H1 (cell line): Measurements from ENCODE around the gene VOPP1. TPM values are rescaled to one million over a fixed set of nuclear protein-coding genes. Genes with fewer than 3 reads are reported as not detected.

Experiments used
- CTCF ChIA-PET: fragments of 300-600 bp; sonication (Branson Sonifier 250); formaldehyde crosslinking; loops from one replicate; lab custom pipeline; 2021; ENCODE audit not compliant: partially characterized antibody; lab: Charles Lee
- POLR2A ChIA-PET: fragments of 300-600 bp; sonication (Branson Sonifier 250); formaldehyde crosslinking; loops from one replicate; lab custom pipeline; 2021; ENCODE audit warnings: inconsistent platforms; ENCODE audit not compliant: partially characterized antibody; lab: Charles Lee
- DNase-seq, 2 experiments: peaks; one replicate each; pipeline versions ENCODE4 v3.0.0 to v3.0.0-alpha.2; 2010 to 2022; ENCODE audit warnings: low spot score in 2 of 2, low read depth in 1 of 2, mixed read lengths in 1 of 2
- FAIRE-seq: peaks from 2 replicates; lab custom pipeline; 2011; peaks lifted over from hg19 to GRCh38; lab: Jason Lieb, UNC
- H2AFZ ChIP-seq: 2 replicates; pipeline ENCODE4 v1.8.1; 2012; ENCODE audit warnings: low read length, inconsistent platforms
- H2AK5ac ChIP-seq: 2 replicates; pipeline ENCODE4 v1.6.1; 2013; ENCODE audit warnings: low read depth, low read length
- H2BK120ac ChIP-seq: replicated peaks from 2 replicates; pipeline ENCODE3; 2013; ENCODE audit warnings: low read depth, low read length, inconsistent platforms
- H2BK12ac ChIP-seq: 2 replicates; pipeline ENCODE4 v1.6.1; 2013; ENCODE audit warnings: low read depth, low read length
- H2BK15ac ChIP-seq: 2 replicates; pipeline ENCODE4 v1.6.1; 2013; ENCODE audit warnings: low read length
- H2BK20ac ChIP-seq: 2 replicates; pipeline ENCODE4 v1.6.1; 2013; ENCODE audit warnings: low read length
- H2BK5ac ChIP-seq: 2 replicates; pipeline ENCODE4 v1.6.1; 2013; ENCODE audit warnings: low read depth, low read length
- H3K14ac ChIP-seq: 2 replicates; pipeline ENCODE4 v1.6.1; 2013; ENCODE audit warnings: inconsistent platforms; ENCODE audit not compliant: insufficient read length
- H3K18ac ChIP-seq: 2 replicates; pipeline ENCODE4 v1.6.1; 2013; ENCODE audit warnings: low read length; ENCODE audit errors: extremely low read depth
- H3K23ac ChIP-seq: 2 replicates; pipeline ENCODE4 v1.6.1; 2013; ENCODE audit warnings: inconsistent platforms; ENCODE audit not compliant: insufficient read length
- H3K23me2 ChIP-seq: 2 replicates; pipeline ENCODE4 v1.6.1; 2013; ENCODE audit warnings: low read depth, low read length
- H3K27ac ChIP-seq: 2 replicates; pipeline ENCODE4 v1.6.1; 2011; ENCODE audit warnings: low read depth, low read length, inconsistent platforms
- H3K27me3 ChIP-seq, 4 experiments: replicated peaks in 1 of 4; 1 replicate in 1 of 4; 2 replicates in 3 of 4; pipeline versions ENCODE4 v1.6.1 to v1.8.1; 2011 to 2013; ENCODE audit warnings: low read length in 3 of 4, mild to moderate bottlenecking in 3 of 4, inconsistent platforms in 2 of 4, mixed read lengths in 2 of 4, moderate library complexity in 1 of 4; ENCODE audit not compliant: control insufficient read depth in 3 of 4, insufficient read depth in 3 of 4; ENCODE audit errors: extremely low read depth in 1 of 4
- H3K36me3 ChIP-seq, 4 experiments: 2 replicates each; pipeline versions ENCODE4 v1.6.1 to v1.8.1; 2011 to 2013; ENCODE audit warnings: mild to moderate bottlenecking in 4 of 4, low read length in 3 of 4, moderate library complexity in 2 of 4, control low read depth in 1 of 4, inconsistent platforms in 1 of 4; ENCODE audit not compliant: insufficient read depth in 4 of 4, control insufficient read depth in 2 of 4
- H3K4ac ChIP-seq: replicated peaks from 2 replicates; pipeline ENCODE3; 2013; ENCODE audit warnings: low read length, low read depth, mixed read lengths, inconsistent platforms; ENCODE audit not compliant: insufficient read length
- H3K4me1 ChIP-seq, 4 experiments: replicated peaks in 1 of 4; 1 replicate in 1 of 4; 2 replicates in 3 of 4; pipeline versions ENCODE4 v1.6.1 to v1.8.1; 2011 to 2013; ENCODE audit warnings: low read length in 3 of 4, inconsistent platforms in 2 of 4, mixed read lengths in 1 of 4; ENCODE audit not compliant: insufficient read depth in 4 of 4, control insufficient read depth in 3 of 4
- H3K4me2 ChIP-seq, 2 experiments: 2 replicates each; pipeline versions ENCODE4 v1.6.1 to v1.8.1; 2011 to 2013; ENCODE audit warnings: low read depth in 2 of 2, low read length in 2 of 2, control low read depth in 1 of 2, inconsistent platforms in 1 of 2, mild to moderate bottlenecking in 1 of 2; ENCODE audit not compliant: insufficient read depth in 1 of 2
- H3K4me3 ChIP-seq, 4 experiments: fragments of 200-600, 300-600 bp in 1 of 4; sonication (generic), shearing (Covaris generic), sonication (Bioruptor Twin) in 1 of 4; 2 replicates each; pipeline versions ENCODE4 v1.5.1 to v1.8.1; 2011 to 2016; ENCODE audit warnings: low read length in 4 of 4, low read depth in 3 of 4, control low read depth in 2 of 4, inconsistent platforms in 2 of 4, mild to moderate bottlenecking in 2 of 4, mixed read lengths in 1 of 4, moderate library complexity in 1 of 4; ENCODE audit not compliant: insufficient read depth in 2 of 4; ENCODE audit errors: extremely low read depth in 1 of 4
- H3K56ac ChIP-seq: replicated peaks from 2 replicates; pipeline ENCODE3; 2013; ENCODE audit warnings: low read depth, mild to moderate bottlenecking, mixed read lengths, low read length, inconsistent platforms; ENCODE audit not compliant: insufficient read length
- H3K79me1 ChIP-seq: 2 replicates; pipeline ENCODE4 v1.6.1; 2013; ENCODE audit warnings: low read depth, low read length, control low read depth
- H3K79me2 ChIP-seq, 2 experiments: 2 replicates each; pipeline versions ENCODE4 v1.6.1 to v1.8.1; 2012 to 2013; ENCODE audit warnings: low read length in 2 of 2, mild to moderate bottlenecking in 2 of 2, inconsistent platforms in 1 of 2; ENCODE audit not compliant: insufficient read depth in 2 of 2, control insufficient read depth in 1 of 2
- H3K9ac ChIP-seq, 4 experiments: replicated peaks in 1 of 4; 1 replicate in 1 of 4; 2 replicates in 3 of 4; pipeline versions ENCODE4 v1.6.1 to v1.8.1; 2011 to 2013; ENCODE audit warnings: low read depth in 3 of 4, low read length in 3 of 4, control low read depth in 2 of 4, mild to moderate bottlenecking in 2 of 4, moderate library complexity in 2 of 4, inconsistent platforms in 1 of 4; ENCODE audit errors: extremely low read depth in 1 of 4
- H3K9me3 ChIP-seq, 2 experiments: 2 replicates each; pipeline versions ENCODE4 v1.6.1 to v1.8.1; 2012 to 2013; ENCODE audit warnings: mild to moderate bottlenecking in 2 of 2, moderate library complexity in 2 of 2, control low read depth in 1 of 2, inconsistent platforms in 1 of 2, low read depth in 1 of 2, low read length in 1 of 2, mixed read lengths in 1 of 2; ENCODE audit not compliant: insufficient read depth in 2 of 2
- H4K20me1 ChIP-seq, 2 experiments: replicated peaks in 1 of 2; 2 replicates each; pipeline versions ENCODE3 to v1.8.1; 2011 to 2013; ENCODE audit warnings: inconsistent platforms in 2 of 2, low read length in 2 of 2, mild to moderate bottlenecking in 1 of 2; ENCODE audit not compliant: insufficient read depth in 2 of 2, control insufficient read depth in 1 of 2
- H4K5ac ChIP-seq: 2 replicates; pipeline ENCODE4 v1.6.1; 2013; ENCODE audit warnings: low read length, low read depth, mixed read lengths, inconsistent platforms; ENCODE audit not compliant: insufficient read length
- H4K8ac ChIP-seq: 2 replicates; pipeline ENCODE4 v1.8.0; 2013; ENCODE audit warnings: mild to moderate bottlenecking, moderate library complexity, low read length, inconsistent platforms; ENCODE audit not compliant: insufficient read depth; ENCODE audit errors: extremely low read depth
- H4K91ac ChIP-seq: replicated peaks from 2 replicates; pipeline ENCODE3; 2013; ENCODE audit warnings: low read length, mixed read lengths, inconsistent platforms; ENCODE audit not compliant: insufficient read length
- EP300 ChIP-seq, 2 experiments: IDR thresholded peaks; 1 replicate in 1 of 2; 2 replicates in 1 of 2; pipeline ENCODE4 v1.6.1; 2011 to 2012; ENCODE audit warnings: low read depth in 2 of 2, low read length in 2 of 2, mild to moderate bottlenecking in 2 of 2, borderline replicate concordance in 1 of 2, inconsistent platforms in 1 of 2, moderate library complexity in 1 of 2
- WGBS, 2 experiments: shearing (Covaris generic) in 1 of 2; methylation state at CpG; one replicate each; pipeline versions ENCODE4 v1.1.6 to v1.1.7; 2013 to 2015; ENCODE audit warnings: low lambda C conversion rate in 2 of 2, mixed read lengths in 2 of 2, inconsistent platforms in 1 of 2, low coverage in 1 of 2, missing lambda C conversion rate in 1 of 2; ENCODE audit not compliant: insufficient replicate concordance in 2 of 2, insufficient coverage in 1 of 2, insufficient read length in 1 of 2; ENCODE audit errors: extremely low coverage in 1 of 2, missing lambda C conversion rate in 1 of 2; 5-methylcytosine and 5-hydroxymethylcytosine counted together
- polyA plus RNA-seq, 7 experiments: library from polyadenylated mRNA; depleted of rRNA in 3 of 7; stranded (reverse) in 5 of 7; unstranded in 2 of 7; fragments of >200 nt in 5 of 7; fragments of 200-250 nt in 2 of 7; gene quantifications; 1 replicate in 5 of 7; 2 replicates in 1 of 7; 4 replicates in 1 of 7; pipeline versions ENCODE4 v1.2.1 to v1.2.3, GENCODE V29; 2011 to 2013; ENCODE audit warnings: missing spikeins in 2 of 7, mixed read lengths in 2 of 7
- total RNA-seq: library from RNA; stranded (reverse); fragmentation: NEBNext Ultra II Directional; extraction: Animal tissue kit (Norgen Biotek cat#: 25700); gene quantifications from 2 replicates; pipeline ENCODE4 v1.2.1, GENCODE V29; 2021

VOPP1 gene
- total and polyA plus RNA-seq, 2 of the 8 experiments (the other 6 are each of a cell fraction or from before 2014, with no cell fraction given), result 44.7 to 83.0 TPM

- Histone ChIP-seq H2BK20ac (no peak overlapping the region), H4K20me1 (peaks cover 22 to 24% of the 10 kb centered on the region in 2 experiments), H3K27me3 (no peaks in the 10 kb centered on the region), H3K4ac (no peak overlapping the region), H3K79me1 (peaks cover 9% of the 10 kb centered on the region), H3K18ac (no peak overlapping the region), H3K4me1 (peaks cover 5 to 26% (median 13%) of the 10 kb centered on the region in 4 experiments), H3K14ac (no peak overlapping the region), H2AK5ac (no peak overlapping the region), H3K9me3 (no peaks in the 10 kb centered on the region), H4K8ac (no peak overlapping the region), H3K79me2 (peaks cover 0 to 78% of the 10 kb centered on the region in 2 experiments; a peak in 2 of 4 replicates), H2BK5ac (no peak overlapping the region), H4K91ac (no peak overlapping the region), H2BK15ac (no peak overlapping the region), H2AFZ (no peak overlapping the region), H3K4me3 (no peak overlapping the region), H3K56ac (no peak overlapping the region), H3K23me2 (no peaks in the 10 kb centered on the region), H3K27ac (no peak overlapping the region), H2BK120ac (no peak overlapping the region), H3K9ac (no peak overlapping the region), H3K4me2 (no peak overlapping the region), H3K23ac (no peak overlapping the region), H2BK12ac (no peak overlapping the region)
- WGBS, 2 experiments, result 84% methylated on average over 4 of the region's 4 CpGs; no CpG with 5 or more reads in 1 of the 2 experiments
- POLR2A ChIA-PET, result no interaction called here
- CTCF ChIA-PET, result no interaction called here
- no peak for FAIRE-seq
- no peak for DNase-seq
- TF ChIP-seq EP300 (IDR thresholded peaks at IDR 0.05; ENCODE audit: borderline replicate concordance in 1 of 2, low read depth in 2 of 2, low read length in 2 of 2), result no peak
- TF ChIP-seq, all 59 proteins: peak for 0
- H4K5ac ChIP-seq, result no peak overlapping the region
- H3K36me3 ChIP-seq, result no peaks in the 10 kb centered on the region
These were observed 46.0 kb downstream of the VOPP1 start for GRCh38 chr7:55526329-55526728.
